ENCODE results near the gene LHFPL3. TPM values are rescaled to one million over a fixed set of nuclear protein-coding genes. Genes with fewer than 3 reads are reported as not detected.

The LHFPL3 gene
- total and polyA plus RNA-seq, 9 of the 15 experiments (the other 6 are each of a cell fraction or from before 2014, with no cell fraction given), result 0.21 to 0.52 TPM; not detected in 7

GRCh38 chr7:104839842-104840241, 511.4 kb downstream of the LHFPL3 start (continued):
- no peak for TF ChIP-seq C11orf30 (IDR thresholded peaks at IDR 0.05; ENCODE audit: low read depth)
- TF ChIP-seq ARID1B (IDR thresholded peaks at IDR 0.05), result no peak

- Histone ChIP-seq H3K4me1 (replicated peaks in 1 of 2; ENCODE audit: control insufficient read depth in 2 of 2, insufficient read depth in 2 of 2, low read length in 2 of 2) (peaks cover 0 to 12% of the 10 kb centered on the region in 2 experiments; a peak in 3 of 5 replicates), H3K9me1 (ENCODE audit: control insufficient read depth, insufficient read depth, low read length) (no peaks in the 10 kb centered on the region), H3K4me3 (no peak overlapping the region), H3K27ac (ENCODE audit: extremely low read depth, low read depth, low read length) (no peak overlapping the region), H2AFZ (ENCODE audit: low read depth, low read length) (peak overlapping the region; percentile 18; the same call in 1 of the 2 replicates), H3K27me3 (ENCODE audit: control insufficient read depth in 2 of 2, insufficient read depth in 2 of 2, low read length in 2 of 2) (peaks cover 22% of the 10 kb centered on the region in 2 experiments), H3K36me3 (ENCODE audit: control insufficient read depth, insufficient read depth, low read length) (no peaks in the 10 kb centered on the region), H3K9ac (ENCODE audit: insufficient read depth in 1 of 2, low read depth in 2 of 2, low read length in 2 of 2) (no peak overlapping the region), H3K4me2 (ENCODE audit: insufficient read depth, low read length) (no peak overlapping the region), H4K20me1 (replicated peaks; ENCODE audit: control insufficient read depth, insufficient read depth, low read length) (no peaks in the 10 kb centered on the region), H3K79me2 (ENCODE audit: control insufficient read depth, insufficient read depth, low read length) (no peaks in the 10 kb centered on the region), H3K9me3 (replicated peaks; ENCODE audit: control insufficient read depth, insufficient read depth, low read depth, low read length) (no peaks in the 10 kb centered on the region)
- POLR2A ChIA-PET, result no interaction called here
- BruUV-seq (replicated peaks), result no TSS peak
- intact Hi-C loops (cut with micrococcal nuclease), result loop anchor here (10.0 kb wide), 2 partner anchors 567 to 1317 kb away; no protein-coding TSS in a partner anchor
- 6% methylated on average over 1 of the region's 1 CpG for WGBS (ENCODE audit: insufficient coverage, low coverage, missing lambda C conversion rate)
- ATAC-seq (peak; percentile 59), FAIRE-seq (peak; percentile 68), DNase-seq (ENCODE audit: extremely low read depth in 1 of 4, low spot score in 3 of 4) (peak in 2 of 4 experiments; percentile 18 to 32)
- CTCF ChIA-PET (ENCODE audit: low intra/inter-chr PET ratio), result no interaction called here
- in situ Hi-C loops (cut with MboI), result no loop called here
- TF ChIP-seq EGR1 (conservative IDR thresholded peaks at IDR 0.05) (peak; percentile 41), ETV1 (tag; conservative IDR thresholded peaks at IDR 0.05; ENCODE audit: low read depth) (peak; percentile 78), POU5F1 (IDR thresholded peaks at IDR 0.05; ENCODE audit: borderline replicate concordance, low read depth, low read length, partially characterized antibody) (no peak), ZNF699 (CRISPR knock-in tag; IDR thresholded peaks at IDR 0.05; ENCODE audit: insufficient replicate concordance) (no peak), GABPA (tag; conservative IDR thresholded peaks at IDR 0.05; ENCODE audit: low read depth) (peak; percentile 78), MLLT1 (IDR thresholded peaks at IDR 0.05) (no peak), KLF16 (IDR thresholded peaks at IDR 0.05) (peak; percentile 25; the same call in 1 of the 2 replicates), VEZF1 (CRISPR knock-in tag; IDR thresholded peaks at IDR 0.05) (peak; percentile 75), ZNF197 (CRISPR knock-in tag; IDR thresholded peaks at IDR 0.05; ENCODE audit: low read depth) (no peak), RNF2 (IDR thresholded peaks at IDR 0.05) (peak; percentile 45; the same call in 1 of the 2 replicates), SETDB1 (IDR thresholded peaks at IDR 0.05; ENCODE audit: low read length) (no peak), MEIS2 (IDR thresholded peaks at IDR 0.05; ENCODE audit: partially characterized antibody) (peak; percentile 31), SPI1 (IDR thresholded peaks at IDR 0.05; ENCODE audit: borderline replicate concordance, low read depth, low read length) (0 out of 2 replicates have a peak, but pooled peaks have one; percentile 34), NCOA2 (IDR thresholded peaks at IDR 0.05; ENCODE audit: partially characterized antibody in 2 of 2) (no peak), CBFA2T3 (IDR thresholded peaks at IDR 0.05) (peak; percentile 23; the same call in 1 of the 2 replicates)
Measured at GRCh38 chr7:104841798-104842197, 513.4 kb downstream of the LHFPL3 start.

Data from K562 (cell line).